Measurements from ENCODE around the gene TAF12. TPM values are rescaled to one million over a fixed set of nuclear protein-coding genes. Genes with fewer than 3 reads are reported as not detected.

Gene TAF12
- total and polyA plus RNA-seq, 4 donors = 15.2 to 29.3 (median 26.7) TPM

GRCh38 chr1:28564310-28564709, 78.6 kb downstream of the TAF12 start:
- H3K36me3 ChIP-seq (ENCODE audit: control insufficient read depth in 4 of 4, insufficient read depth in 4 of 4, low read length in 4 of 4) = peaks cover 36 to 44% (median 41%) of the 10 kb centered on the region in 4 donors
- no peak for ATAC-seq (ENCODE audit: insufficient read depth, low FRiP score)
- H3K27me3 ChIP-seq (ENCODE audit: control insufficient read depth in 3 of 3, insufficient read depth in 3 of 3, low read length in 2 of 3) = no peaks in the 10 kb centered on the region
- TF ChIP-seq CTCF (IDR thresholded peaks at IDR 0.05; ENCODE audit: control extremely low read depth, extremely low read depth) = no peak
- H3K4me1 ChIP-seq (ENCODE audit: control insufficient read depth in 5 of 5, insufficient read depth in 5 of 5, low read length in 5 of 5) = no peaks in the 10 kb centered on the region
- no peak for DNase-seq
- H3K9me3 ChIP-seq (ENCODE audit: control insufficient read depth in 4 of 4, insufficient read depth in 3 of 4, low read length in 3 of 4) = no peaks in the 10 kb centered on the region
- H3K27ac ChIP-seq (ENCODE audit: low read depth in 1 of 2, low read length in 1 of 2) = peak overlapping the region in 1 of 2 donors; percentile 32
- no peak overlapping the region for H3K9ac ChIP-seq (ENCODE audit: insufficient read depth in 1 of 2, low read length in 2 of 2)
- no peak overlapping the region for H3K4me3 ChIP-seq

- 94 to 96% methylated on average over 3 of the region's 3 CpGs for WGBS, 2 donors
- ATAC-seq (ENCODE audit: insufficient read depth, low FRiP score) = no peak
These were observed 82.0 kb downstream of the TAF12 start for GRCh38 chr1:28560886-28561285.

More at GRCh38 chr1:28560886-28561285, 82.0 kb downstream of the TAF12 start:
- Histone ChIP-seq H3K9ac (ENCODE audit: insufficient read depth in 1 of 2, low read length in 2 of 2) (no peak overlapping the region), H3K27ac (ENCODE audit: low read depth in 1 of 2, low read length in 1 of 2) (no peak overlapping the region), H3K9me3 (ENCODE audit: control insufficient read depth in 4 of 4, insufficient read depth in 3 of 4, low read length in 3 of 4) (no peaks in the 10 kb centered on the region), H3K36me3 (ENCODE audit: control insufficient read depth in 4 of 4, insufficient read depth in 4 of 4, low read length in 4 of 4) (peaks cover 26 to 42% (median 31%) of the 10 kb centered on the region in 4 donors), H3K4me1 (ENCODE audit: control insufficient read depth in 5 of 5, insufficient read depth in 5 of 5, low read length in 5 of 5) (no peaks in the 10 kb centered on the region), H3K27me3 (ENCODE audit: control insufficient read depth in 3 of 3, insufficient read depth in 3 of 3, low read length in 2 of 3) (no peaks in the 10 kb centered on the region), H3K4me3 (no peak overlapping the region)
- no peak for TF ChIP-seq CTCF (IDR thresholded peaks at IDR 0.05; ENCODE audit: control extremely low read depth, extremely low read depth)
- no peak for DNase-seq

Small RNA genes lying within 50 kb of the gene (small RNA-seq; reads per million reads assigned to genes)
- gene RF00422 (ENCODE audit: low replicate concordance) (not detected), gene RNU11 (ENCODE audit: low replicate concordance) (not detected), gene SNORA16A (ENCODE audit: low replicate concordance) (not detected), gene SNORA44 (ENCODE audit: low replicate concordance) (not detected), gene SNORA61 (ENCODE audit: low replicate concordance) (not detected), gene SNORD99 (ENCODE audit: low replicate concordance) (4,989 reads per million, percentile 100 among the genes with 10 or more reads in this experiment)

Other genes with a start within 250 kb of the TAF12 start
- 10 to 100 TPM; 22.9 to 25.6 TPM for gene RCC1, start 137.0 kb downstream of the TAF12 start, total RNA-seq
- gene RCC1, start 137.0 kb downstream of the TAF12 start, polyA plus RNA-seq = 10 to 100 TPM; 32.0 to 34.3 TPM
- 10 to 100 TPM; 32.1 to 40.2 TPM for gene TRNAU1AP, start 90.0 kb downstream of the TAF12 start, total RNA-seq
- 10 to 100 TPM; 25.4 to 28.4 TPM for gene TRNAU1AP, start 90.0 kb downstream of the TAF12 start, polyA plus RNA-seq
- gene RAB42, start 50.8 kb downstream of the TAF12 start, total RNA-seq = 10 to 100 TPM in 1 of 2 donors, 1 to 10 TPM in 1; 5.7 to 11.7 TPM
- 1 to 10 TPM; 3.1 to 8.6 TPM for gene RAB42, start 50.8 kb downstream of the TAF12 start, polyA plus RNA-seq
- not detected for gene RNU11, start 5.5 kb upstream of the TAF12 start, total RNA-seq
- not detected for gene RNU11, start 5.5 kb upstream of the TAF12 start, polyA plus RNA-seq
- 10 to 100 TPM in 1 of 2 donors, 1 to 10 TPM in 1; 8.3 to 11.6 TPM for gene GMEB1, start 25.7 kb upstream of the TAF12 start, total RNA-seq
- 1 to 10 TPM; 4.3 to 9.0 TPM for gene GMEB1, start 25.7 kb upstream of the TAF12 start, polyA plus RNA-seq
- 10 to 100 TPM; 55.9 to 65.8 TPM for gene YTHDF2, start 93.9 kb upstream of the TAF12 start, total RNA-seq
- 10 to 100 TPM; 34.3 to 38.7 TPM for gene YTHDF2, start 93.9 kb upstream of the TAF12 start, polyA plus RNA-seq
- gene OPRD1, start 169.1 kb upstream of the TAF12 start, total RNA-seq = under 1 TPM in 1 of 2 donors, not detected in 1; 0.28 TPM
- under 1 TPM; 0.01 to 0.02 TPM for gene OPRD1, start 169.1 kb upstream of the TAF12 start, polyA plus RNA-seq